NAMALWA (cell line): Measurements from ENCODE around the gene POU4F1.
"Not testable (repeated sequence)": the region's sequence is repeated elsewhere in the genome, so short reads cannot be mapped to it uniquely, and the experiment has no call there.

ENCODE experiments used
- DNase-seq: peaks from one replicate; pipeline ENCODE4 v3.0.0-alpha.2; 2015; ENCODE audit warnings: low spot score

POU4F1 gene, protein sequence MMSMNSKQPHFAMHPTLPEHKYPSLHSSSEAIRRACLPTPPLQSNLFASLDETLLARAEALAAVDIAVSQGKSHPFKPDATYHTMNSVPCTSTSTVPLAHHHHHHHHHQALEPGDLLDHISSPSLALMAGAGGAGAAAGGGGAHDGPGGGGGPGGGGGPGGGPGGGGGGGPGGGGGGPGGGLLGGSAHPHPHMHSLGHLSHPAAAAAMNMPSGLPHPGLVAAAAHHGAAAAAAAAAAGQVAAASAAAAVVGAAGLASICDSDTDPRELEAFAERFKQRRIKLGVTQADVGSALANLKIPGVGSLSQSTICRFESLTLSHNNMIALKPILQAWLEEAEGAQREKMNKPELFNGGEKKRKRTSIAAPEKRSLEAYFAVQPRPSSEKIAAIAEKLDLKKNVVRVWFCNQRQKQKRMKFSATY

DNA sequence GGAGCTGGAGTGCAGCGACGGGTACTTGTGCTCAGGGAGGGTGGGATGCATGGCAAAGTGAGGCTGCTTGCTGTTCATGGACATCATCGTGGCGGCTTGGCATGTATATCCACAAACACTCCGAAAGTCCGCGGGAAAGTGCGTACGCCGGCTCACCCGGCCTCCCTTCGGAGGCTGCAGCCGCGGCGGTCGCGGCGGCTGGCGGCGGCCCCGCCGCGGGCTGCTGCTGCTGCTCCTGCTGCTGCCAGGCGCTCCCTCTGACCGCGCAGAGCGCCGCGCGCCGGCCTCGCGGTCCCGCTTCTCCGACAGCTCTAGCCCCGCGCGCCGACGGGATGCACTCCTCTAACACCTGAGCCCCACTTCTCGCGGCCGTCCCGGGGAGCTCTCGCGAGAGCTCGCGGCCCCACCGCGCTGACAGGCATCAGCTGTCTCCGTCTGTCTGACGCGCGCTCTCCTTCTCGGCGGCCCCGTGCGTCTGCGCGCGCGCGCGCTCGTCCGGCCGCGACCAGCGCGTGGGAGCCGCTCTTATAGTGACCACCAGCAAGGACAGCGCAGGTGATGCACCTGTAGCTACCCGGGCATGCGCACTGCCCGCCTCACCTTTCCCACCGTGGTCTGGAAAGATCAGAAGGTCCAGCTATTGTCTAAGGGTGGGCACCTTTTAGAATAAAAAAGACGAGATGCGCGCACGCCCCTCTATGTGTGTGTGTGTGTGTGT is at the start of gene POU4F1:
TSS of gene POU4F1 (minus strand) at position 313 of the 718 bp plus-strand sequence. CDS start at position 87, 226 bp downstream.
- peak; percentile 88 for DNase-seq

DNA sequence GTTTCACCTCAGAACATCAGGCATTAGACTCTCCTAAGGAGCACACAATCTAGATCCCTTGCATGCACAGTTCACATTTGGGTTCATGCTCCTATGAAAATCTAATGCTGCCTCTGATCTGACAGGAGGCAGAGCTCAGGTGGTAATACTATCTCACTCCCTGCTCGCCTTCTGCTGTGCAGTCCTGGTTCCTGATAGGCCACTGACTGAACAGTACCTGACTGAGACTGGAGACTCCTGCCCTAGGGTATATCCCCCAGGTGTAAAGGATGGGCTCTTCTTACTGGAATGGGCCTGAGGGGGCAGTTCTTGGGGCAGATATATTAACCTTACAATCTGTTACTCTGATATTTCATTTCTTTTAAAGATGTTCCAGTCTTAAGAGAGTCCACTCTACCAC is 49.3 kb upstream of the POU4F1 start:
- no peak for DNase-seq

DNA sequence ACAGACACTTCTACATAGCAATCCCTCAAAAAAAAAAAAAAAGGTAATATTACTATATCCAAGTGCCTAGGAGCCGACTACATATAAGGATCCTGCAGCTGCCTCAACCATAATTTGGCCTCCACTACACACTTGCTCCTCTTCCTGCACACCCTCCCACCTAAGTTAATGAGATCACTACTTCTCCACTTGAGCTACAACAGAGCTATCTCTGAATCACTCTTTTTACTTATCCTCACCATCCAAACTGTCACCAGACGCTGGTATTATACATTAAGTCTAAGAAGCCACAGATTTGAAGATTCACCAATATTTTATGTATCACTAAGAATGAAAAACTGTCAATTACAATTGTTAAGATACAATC is 47.3 kb upstream of the POU4F1 start:
- DNase-seq = no peak

DNA sequence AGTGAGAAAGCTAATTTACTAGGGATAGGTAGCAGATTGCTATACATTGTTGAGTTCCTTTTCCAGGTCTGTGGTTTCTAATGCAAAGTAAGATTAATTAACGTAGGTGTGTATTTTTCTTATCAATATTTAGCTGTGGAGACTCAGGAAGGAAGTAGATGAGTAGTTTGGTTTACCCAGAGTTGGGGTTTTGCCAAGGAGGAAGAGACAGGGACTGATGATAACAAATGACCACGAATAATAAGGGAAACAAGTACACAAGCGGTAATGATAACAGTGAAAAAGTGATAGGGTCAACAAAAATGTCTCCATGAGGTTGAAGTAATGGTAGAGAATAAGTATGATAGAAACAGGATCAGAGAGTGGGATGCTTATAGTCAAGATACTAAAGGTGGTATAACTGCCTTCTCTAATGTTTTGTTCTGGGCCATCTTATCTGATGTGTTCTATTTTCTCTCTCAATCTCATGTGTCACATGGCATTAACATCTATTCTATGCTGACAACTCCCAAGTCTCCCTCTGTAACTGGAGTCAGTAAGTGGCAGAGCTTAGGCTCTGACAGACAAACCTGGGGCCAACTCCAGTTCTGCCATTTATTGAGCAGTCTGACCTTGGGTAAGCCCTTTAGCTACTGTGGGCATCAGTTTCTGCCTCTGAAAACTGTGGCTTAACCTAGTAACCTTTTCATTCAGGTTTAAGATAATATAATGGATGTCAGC is 46.8 kb upstream of the POU4F1 start:
- DNase-seq = no peak

DNA sequence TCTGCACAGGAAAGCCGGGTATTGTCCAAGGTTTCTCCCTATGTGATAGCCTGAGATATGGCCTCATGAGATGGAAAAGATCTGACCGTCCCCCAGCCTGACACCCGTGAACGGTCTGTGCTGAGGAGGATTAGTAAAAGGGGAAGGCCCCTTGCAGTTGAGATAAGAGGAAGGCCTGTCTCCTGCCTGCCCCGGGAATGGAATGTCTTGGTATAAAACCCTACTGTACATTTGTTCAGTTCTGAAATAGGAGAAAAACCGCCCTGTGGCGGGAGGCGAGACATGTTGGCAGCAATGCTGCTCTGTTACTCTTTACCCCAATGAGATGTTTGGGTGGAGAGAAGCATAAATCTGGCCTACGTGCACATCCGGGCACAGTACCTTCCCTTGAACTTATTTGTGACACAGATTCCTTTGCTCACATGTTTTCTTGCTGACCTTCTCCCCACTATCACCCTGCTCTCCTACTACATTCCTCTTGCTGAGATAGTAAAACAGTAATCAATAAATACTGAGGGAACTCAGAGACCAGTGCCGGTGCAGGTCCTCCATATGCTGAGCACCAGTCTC is 43.8 kb upstream of the POU4F1 start:
- DNase-seq = not testable (repeated sequence)

DNA sequence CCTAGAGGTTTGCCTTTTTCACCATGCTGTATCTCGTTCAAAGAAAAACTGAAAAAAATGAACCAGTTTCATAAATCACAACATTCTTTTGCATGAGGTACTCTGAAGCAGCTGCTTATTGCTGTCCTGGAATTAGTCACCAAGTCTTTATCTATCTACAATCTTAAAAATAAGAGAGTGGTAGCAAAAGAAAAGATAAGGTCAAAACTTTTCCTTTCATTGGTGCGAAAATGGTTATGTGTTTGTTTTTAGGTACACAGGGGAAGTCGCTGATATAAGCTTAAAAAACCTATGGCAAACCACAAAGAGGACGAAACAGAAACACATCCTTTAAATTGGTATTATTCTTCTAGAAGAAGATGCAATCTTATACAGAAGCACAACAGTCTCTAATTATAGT is 34.9 kb upstream of the POU4F1 start:
- DNase-seq = no peak

DNA sequence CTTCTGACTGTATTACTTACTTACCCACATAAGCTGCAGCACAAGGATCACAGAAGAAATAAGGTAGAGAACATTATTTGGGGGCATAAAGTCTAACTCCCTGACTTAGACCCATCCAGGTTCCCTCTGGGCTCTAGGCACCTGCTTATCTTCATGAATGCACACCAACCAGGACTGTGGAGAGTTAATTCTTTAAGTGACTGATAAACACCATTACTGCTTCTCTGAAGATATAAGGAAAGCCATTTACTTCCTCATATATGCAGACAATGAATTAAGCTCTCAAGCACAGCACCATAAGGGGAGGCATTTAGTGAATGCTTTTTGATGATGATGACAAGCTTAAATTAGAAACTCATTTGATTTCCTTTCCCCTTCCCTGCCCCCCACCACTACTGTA is 33.1 kb upstream of the POU4F1 start:
- no peak for DNase-seq

DNA sequence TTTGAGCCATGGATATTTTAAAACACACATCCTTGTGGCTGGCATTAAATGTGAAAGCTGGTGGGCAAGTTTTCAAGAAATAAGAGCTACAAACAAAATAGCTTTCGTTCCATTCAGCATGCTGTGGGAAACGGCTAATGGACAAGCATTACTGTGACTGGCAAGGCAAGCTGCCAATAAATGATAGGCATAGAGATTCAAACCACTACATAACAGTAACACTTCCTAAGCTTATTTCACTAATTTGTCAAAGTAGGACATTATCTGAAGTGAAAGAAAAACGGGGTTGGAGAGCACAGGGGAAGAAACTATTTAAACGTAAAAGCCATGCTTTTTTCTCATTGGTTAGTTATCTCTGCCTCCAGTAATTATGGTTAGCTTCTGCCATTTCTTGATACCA is 29.6 kb upstream of the POU4F1 start:
- no peak for DNase-seq

DNA sequence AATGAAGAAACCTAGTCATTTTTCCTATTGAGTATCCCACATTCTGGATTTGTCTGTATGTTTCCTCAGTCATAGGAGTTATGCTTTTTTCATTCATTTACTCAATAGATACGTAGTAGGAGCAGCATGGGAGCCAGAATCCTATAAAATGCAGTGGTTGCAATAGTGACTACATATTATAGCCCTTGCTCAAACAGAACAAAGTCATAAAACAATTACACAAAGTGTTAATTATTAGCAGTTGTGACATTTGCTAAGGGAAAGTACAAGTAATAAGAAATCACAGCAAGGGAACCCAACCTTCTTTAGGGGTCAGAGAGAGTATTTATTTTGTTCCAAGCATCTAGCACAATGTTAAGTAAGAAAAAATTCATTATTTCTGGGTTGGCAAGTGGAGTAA is 27.7 kb upstream of the POU4F1 start:
- DNase-seq = no peak

DNA sequence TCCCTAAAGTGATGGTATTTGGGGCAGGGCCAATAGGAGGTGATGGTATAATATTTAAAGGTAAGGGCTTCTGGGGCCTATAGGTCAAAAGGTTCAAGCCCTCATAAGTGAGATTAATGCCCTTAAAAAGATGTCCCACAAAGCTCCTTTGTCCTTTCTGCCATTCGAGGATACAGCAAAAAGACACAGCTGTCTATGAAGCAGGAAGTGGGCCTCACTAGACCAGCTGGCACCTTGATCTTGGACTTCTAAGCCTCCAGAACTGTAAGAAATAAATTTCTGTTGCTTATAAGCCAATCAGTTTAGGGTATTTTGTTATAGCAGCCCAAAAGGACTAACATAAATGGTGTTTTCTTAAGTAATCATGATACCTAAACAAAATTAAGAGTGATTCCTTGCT is 27.2 kb upstream of the POU4F1 start:
- DNase-seq = no peak

DNA sequence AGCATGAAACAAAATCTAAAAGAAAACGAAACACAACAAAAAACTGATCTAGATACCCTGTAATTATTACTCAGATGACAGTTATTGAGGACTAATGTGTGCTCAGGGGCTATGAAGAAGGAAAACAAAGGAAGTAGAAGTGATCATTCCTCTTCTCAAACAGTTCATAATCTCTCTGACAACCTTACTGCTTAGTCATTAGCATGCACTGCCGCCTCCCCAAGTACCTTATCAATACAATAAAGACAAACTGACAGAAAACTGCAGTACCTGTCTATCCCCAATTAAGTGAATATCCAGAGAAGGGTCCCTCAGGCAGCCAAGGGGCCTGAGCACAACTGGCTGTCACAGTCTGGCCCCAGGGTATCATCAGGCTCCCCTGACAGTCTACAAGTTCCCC is 22.0 kb upstream of the POU4F1 start:
- DNase-seq = no peak

DNA sequence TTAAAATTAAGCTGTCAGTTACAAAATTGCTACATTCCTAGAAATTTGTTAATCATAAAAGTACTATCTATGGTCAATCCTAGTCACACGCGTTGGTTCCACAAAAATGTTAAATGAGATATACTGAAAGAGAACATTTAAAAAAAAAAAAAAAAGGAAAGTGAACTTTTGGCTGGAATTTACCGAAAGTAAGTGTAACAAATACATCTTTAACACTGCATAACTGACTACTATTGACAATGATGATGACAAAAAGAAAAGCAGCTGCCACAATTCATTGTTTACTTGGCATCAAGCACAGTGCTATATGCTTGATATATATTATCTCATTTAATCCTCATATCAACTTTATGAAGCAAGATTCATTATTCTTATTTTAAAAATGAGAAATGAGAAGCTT is 19.8 kb upstream of the POU4F1 start:
- no peak for DNase-seq

DNA sequence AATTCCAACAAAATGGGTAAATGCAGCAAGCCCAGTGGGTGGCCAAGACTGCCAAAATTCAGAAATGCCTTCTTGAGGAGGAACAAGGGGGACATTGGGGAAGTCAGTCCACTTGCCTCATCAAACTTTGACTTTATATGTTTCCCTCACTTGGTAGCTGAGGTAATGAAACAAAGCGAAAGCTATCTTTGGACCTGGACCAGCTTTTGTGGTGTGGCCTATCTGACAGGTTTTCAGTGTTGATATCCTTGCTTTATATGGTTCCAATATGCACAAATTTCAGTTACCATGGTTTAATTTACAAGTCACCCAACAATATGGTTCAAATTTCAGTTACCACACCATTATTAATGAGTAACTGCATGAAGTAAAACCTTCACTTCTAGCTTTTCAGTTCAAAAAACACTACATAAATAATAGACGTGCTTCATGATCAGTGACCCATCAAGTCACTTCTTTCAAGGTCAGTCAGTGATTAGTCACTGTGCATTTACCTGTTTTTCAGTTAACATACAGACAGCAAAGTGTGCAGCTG is 17.7 kb upstream of the POU4F1 start:
- no peak for DNase-seq

DNA sequence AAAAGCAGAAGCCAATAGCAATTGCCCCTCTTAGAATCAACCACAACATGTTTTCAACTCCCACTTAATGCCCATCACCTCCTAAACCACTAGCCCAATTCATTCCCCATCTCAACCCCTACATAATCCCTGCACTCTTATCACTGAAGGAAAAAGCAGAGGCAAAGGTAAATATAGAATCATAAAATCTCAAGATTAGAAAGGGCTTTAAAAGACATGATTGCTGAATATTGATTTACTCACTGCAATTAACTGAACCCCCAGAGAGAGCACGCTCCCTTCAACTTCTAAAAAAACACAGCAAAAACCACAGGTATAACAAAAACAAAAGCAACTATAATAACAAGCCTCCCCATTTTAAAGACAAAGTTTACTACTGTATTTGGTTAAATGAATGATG is 15.1 kb upstream of the POU4F1 start:
- no peak for DNase-seq

DNA sequence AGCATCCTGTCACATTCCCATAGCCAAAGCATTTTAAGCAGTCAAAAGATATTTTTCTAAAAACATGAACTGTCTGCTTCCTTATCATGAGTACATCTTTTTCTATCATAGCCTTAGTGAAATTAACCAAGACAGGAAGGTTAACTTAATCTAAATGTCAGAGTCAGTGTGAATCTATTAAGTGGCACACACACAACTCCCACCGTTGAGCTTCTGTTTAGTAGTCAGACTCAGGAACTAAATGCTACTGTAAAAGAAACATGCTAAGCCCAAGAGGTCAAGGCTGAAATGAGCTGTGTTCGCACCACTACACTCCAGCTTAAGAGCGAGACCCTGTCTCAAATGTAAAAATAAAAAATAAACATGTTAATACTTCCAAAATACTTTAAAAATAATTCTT is 7.7 kb upstream of the POU4F1 start:
- peak; percentile 15 for DNase-seq

DNA sequence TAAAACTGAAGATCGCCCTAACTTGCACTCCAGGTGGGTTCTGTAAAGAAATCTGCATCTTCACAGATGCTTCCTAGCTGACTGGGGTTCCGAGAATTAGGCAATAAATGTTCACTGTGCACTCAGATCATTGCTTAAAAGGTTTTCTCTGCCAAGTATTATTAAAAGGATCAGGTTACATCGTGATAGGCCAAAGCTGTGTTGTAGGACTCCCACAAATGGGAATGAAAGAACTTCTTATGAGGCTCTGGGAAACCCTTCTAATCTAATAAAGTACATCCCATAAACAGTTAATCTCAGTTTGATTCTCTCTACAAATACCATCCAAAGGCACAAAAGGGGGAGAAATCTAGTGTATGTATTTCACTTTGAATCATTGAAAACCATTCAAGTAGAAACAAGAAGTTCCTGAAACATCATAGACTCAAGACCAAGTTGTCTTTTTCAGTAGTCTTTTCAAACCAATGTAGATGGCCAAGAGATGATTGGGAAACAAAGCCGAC is 7.1 kb upstream of the POU4F1 start:
- peak; percentile 21 for DNase-seq

DNA sequence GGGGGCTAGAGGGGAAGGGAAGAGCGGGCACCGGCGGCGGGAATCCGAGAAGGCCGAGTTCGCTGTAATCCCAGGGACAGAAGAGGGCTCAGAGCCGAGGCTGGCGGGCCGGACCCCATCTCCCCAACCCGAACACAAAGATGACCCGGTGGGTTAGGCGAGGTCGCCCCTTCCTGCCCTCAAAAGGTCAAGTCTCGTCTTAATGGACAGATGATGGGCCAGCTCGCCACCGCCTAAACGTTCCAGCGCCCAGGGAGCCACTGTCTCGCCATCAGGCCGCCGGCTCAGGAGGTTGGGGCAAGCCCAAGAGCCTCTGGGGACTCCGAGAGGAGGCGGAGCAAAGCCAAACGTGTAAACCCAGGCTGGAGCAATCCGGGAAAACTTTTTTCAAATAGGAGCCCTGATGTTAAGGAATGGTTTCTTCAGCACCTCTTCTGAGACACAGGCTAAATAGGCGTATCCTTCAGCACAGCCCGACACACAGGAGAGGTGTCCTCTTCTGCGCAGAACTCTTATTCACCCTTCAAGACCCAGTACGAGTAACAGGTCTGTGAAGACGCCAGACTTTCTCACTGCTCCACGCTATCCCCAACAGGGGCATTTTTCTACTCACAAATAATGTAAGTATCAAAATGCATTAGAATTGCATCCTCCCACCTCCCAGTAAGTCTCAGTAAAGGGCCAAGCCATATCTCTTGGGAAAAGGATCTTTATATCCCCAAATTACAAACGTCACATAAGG is 6.3 kb upstream of the POU4F1 start:
- DNase-seq = no peak

DNA sequence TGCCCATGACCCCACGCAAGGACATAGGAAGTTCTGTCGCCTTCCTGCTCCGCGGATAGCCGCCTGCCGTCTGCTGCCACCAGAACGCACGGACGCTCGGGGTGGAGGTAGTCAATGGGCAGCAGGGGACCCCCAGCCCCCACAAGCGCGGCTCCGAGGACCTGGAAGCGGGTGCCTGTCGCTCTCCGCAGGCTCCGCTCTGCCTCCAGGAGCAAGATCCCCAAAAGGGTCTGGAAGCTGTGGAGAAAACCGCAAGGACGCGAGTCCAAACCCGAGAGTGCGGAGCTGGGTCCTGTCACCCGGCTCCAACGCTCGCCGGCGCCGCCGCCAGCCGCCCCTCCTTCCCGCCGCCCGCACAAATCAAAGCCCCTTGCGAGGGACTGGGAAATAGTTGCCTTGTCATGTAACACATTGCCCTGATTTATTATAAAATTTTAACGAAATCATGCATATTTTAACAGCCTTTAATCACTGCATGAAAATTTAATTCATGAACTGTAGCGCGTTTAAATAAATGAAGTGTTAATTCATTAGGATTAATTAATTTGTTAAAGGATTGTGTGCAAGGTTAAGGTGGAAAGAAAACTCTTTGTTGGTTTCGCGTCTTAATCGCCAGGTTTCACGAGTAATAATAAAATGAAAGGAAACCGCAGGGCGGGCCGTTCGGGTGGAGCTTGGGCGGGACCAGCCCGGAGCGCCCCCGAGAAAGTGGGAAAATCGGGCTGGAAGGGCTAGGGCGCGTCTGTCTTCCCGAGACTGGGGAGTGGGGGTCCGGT is 5.5 kb upstream of the POU4F1 start:
- no peak for DNase-seq

DNA sequence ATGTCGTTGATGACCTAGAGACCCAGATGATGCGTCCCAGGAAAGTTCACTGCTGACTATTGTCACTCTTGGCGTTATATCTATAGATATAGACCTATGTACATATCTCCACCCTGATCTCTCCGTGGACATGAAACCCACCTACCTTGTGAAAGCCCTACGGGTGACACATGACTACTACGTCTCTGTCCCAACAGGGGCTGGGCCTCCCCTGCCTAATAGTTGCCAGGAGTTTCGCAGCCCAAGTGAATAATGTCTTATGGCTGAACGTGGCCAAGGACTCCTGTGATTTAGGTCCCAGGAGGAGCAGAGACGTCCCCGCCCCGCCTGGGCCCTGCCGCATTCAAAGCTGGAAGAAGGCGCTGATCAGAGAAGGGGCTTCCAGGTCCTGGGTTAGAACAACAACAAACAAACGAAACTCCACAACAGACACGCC is 4.9 kb upstream of the POU4F1 start:
- no peak for DNase-seq

DNA sequence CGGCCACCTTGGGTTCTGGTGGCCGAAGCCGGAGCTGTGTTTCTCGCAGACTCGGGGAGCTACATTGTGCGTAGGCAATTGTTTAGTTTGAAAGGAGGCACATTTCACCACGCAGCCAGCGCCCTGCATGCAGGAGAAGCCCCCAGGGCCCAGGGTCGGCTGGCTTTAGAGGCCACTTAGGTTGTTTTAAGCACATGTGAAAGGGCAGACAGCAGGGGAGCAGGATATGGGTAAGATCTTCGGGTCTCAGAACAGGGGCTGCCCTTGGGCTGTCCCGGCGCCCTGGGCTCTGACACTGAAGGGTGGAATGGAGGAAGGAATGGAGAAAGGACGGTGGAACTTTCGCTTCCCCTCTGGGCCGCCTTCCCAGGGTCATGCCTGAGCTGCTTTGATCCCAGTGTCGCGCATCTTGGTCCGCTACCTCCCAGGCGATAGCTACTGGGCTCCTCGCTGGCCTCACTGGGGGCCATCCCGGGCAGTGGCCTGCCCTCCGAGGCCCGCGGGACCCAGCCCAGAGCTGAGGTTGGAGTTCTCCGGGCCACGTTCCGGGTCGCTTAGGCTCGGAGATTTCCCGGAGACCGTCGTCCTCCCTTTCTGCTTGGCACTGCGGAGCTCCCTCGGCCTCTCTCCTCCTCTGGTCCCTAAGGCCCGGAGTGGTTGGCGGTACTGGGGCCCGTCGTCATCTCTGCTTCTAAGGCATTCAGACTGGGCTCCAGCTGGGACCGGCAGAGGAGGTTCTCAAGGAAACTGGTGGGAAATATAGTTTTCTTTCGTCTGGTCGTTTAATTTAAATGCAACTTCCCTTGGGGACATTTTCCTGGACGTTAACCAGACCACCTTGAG is 4.3 kb upstream of the POU4F1 start:
- no peak for DNase-seq
